HCT116 (cell line): ENCODE results near the gene KCNC2. TPM values are rescaled to one million over a fixed set of nuclear protein-coding genes. Genes with fewer than 3 reads are reported as not detected.
A peak's percentile ranks its signal among the peaks of the same experiment; 100 is the strongest.

ENCODE experiments used
- ATAC-seq: fragments of 200-7000 bp; cut with Tn5 transposase; 2 replicates; pipeline ENCODE4 v1.9.1; 2020; ENCODE audit warnings: mild to moderate bottlenecking, moderate library complexity
- Bru-seq: library from RNA; stranded (reverse); fragments of 400-500 nt; gene quantifications from one replicate; lab custom pipeline; 2021; lab: Mats Ljungman, UMichigan
- BruChase-seq, 2 experiments: library from RNA; stranded (reverse); fragments of 400-500 nt; gene quantifications; one replicate each; lab custom pipeline; 2021; lab: Mats Ljungman, UMichigan
- BruUV-seq: library from RNA; stranded (reverse); fragments of 400-500 nt; replicated peaks from 2 replicates; lab custom pipeline; 2021; lab: Mats Ljungman, UMichigan
- CTCF ChIA-PET: fragments of 300-600 bp; sonication (Branson Sonifier 250); formaldehyde crosslinking; loops from one replicate; lab custom pipeline; 2021; ENCODE audit warnings: antibody characterized with exemption; lab: Charles Lee
- POLR2A ChIA-PET: fragments of 300-600, 350-600 bp; sonication (Branson Sonifier 250); formaldehyde crosslinking; loops from one replicate; lab custom pipeline; 2021; ENCODE audit warnings: antibody characterized with exemption; lab: Charles Lee
- RAD21 ChIA-PET, 2 experiments: fragments of 300-600 bp; sonication (Branson Sonifier 250); formaldehyde crosslinking; loops; one replicate each; lab custom pipeline; 2023; ENCODE audit warnings: low total read pairs in 2 of 2; ENCODE audit not compliant: uncharacterized antibody in 2 of 2, unreplicated experiment in 2 of 2, low non-redundant PET in 1 of 2; lab: Charles Lee
- DNase-seq: peaks from one replicate; pipeline ENCODE4 v3.0.0-alpha.2; 2010; ENCODE audit warnings: low read depth, low spot score
- H2AFZ ChIP-seq: fragments of 200-600 bp; shearing (Covaris generic), sonication (generic); 2 replicates; pipeline ENCODE4 v1.6.1; 2017; ENCODE audit warnings: low read depth, mixed run types, mixed read lengths, antibody characterized with exemption, low read length; ENCODE audit not compliant: poor library complexity, severe bottlenecking
- H3K27ac ChIP-seq: 2 replicates; pipeline ENCODE4 v1.5.1; 2012; ENCODE audit warnings: low read depth, low read length
- H3K27me3 ChIP-seq: fragments of 200-600 bp; sonication (generic); 2 replicates; pipeline ENCODE4 v1.6.1; 2016; ENCODE audit warnings: mixed run types, low read length, mixed read lengths; ENCODE audit not compliant: insufficient read depth
- H3K36me3 ChIP-seq, 2 experiments: fragments of 200-500 bp in 1 of 2; fragments of 200-600 bp in 1 of 2; sonication (Bioruptor generic) in 1 of 2; sonication (generic) in 1 of 2; 2 replicates each; pipeline versions ENCODE4 v1.5.1 to v1.6.1; 2014 to 2016; ENCODE audit warnings: low read length in 2 of 2, inconsistent platforms in 1 of 2, mixed read lengths in 1 of 2, mixed run types in 1 of 2; ENCODE audit not compliant: insufficient read depth in 2 of 2, control insufficient read depth in 1 of 2
- H3K4me1 ChIP-seq, 2 experiments: fragments of 200-600 bp in 1 of 2; sonication (generic) in 1 of 2; 2 replicates each; pipeline versions ENCODE4 v1.5.1 to v1.6.1; 2012 to 2017; ENCODE audit warnings: low read length in 2 of 2, inconsistent platforms in 1 of 2, mild to moderate bottlenecking in 1 of 2, mixed read lengths in 1 of 2, mixed run types in 1 of 2, moderate library complexity in 1 of 2; ENCODE audit not compliant: insufficient read depth in 2 of 2, control insufficient read depth in 1 of 2
- H3K4me2 ChIP-seq: fragments of 200-600 bp; sonication (generic); 2 replicates; pipeline ENCODE4 v1.6.1; 2017; ENCODE audit warnings: mixed run types, low read length, mixed read lengths
- H3K4me3 ChIP-seq, 2 experiments: fragments of 200-600 bp in 1 of 2; sonication (generic) in 1 of 2; replicated peaks in 1 of 2; 2 replicates each; pipeline ENCODE4 v1.5.1; 2011 to 2016; ENCODE audit warnings: low read length in 2 of 2, control low read depth in 1 of 2, low read depth in 1 of 2, mild to moderate bottlenecking in 1 of 2, mixed read lengths in 1 of 2, mixed run types in 1 of 2
- H3K79me2 ChIP-seq: fragments of 200-600 bp; sonication (generic); 2 replicates; pipeline ENCODE4 v1.6.1; 2017; ENCODE audit warnings: mild to moderate bottlenecking, mixed run types, low read length, moderate library complexity, mixed read lengths; ENCODE audit not compliant: insufficient read depth
- H3K9ac ChIP-seq: fragments of 200-600 bp; sonication (generic); 2 replicates; pipeline ENCODE4 v1.6.1; 2016; ENCODE audit warnings: low read length, mixed read lengths
- H3K9me2 ChIP-seq: fragments of 200-600 bp; sonication (generic), shearing (Covaris generic); 2 replicates; pipeline ENCODE4 v1.6.1; 2017; ENCODE audit warnings: mixed run types, mild to moderate bottlenecking, moderate library complexity; ENCODE audit not compliant: insufficient read depth
- H3K9me3 ChIP-seq, 2 experiments: fragments of 200-500 bp in 1 of 2; fragments of 200-600 bp in 1 of 2; sonication (Bioruptor generic) in 1 of 2; sonication (generic) in 1 of 2; 2 replicates each; pipeline ENCODE4 v1.6.1; 2014 to 2017; ENCODE audit warnings: low read length in 2 of 2, mixed read lengths in 2 of 2, inconsistent platforms in 1 of 2, low read depth in 1 of 2, mild to moderate bottlenecking in 1 of 2, mixed run types in 1 of 2, moderate library complexity in 1 of 2; ENCODE audit not compliant: control insufficient read depth in 1 of 2, insufficient read depth in 1 of 2
- H4K20me1 ChIP-seq: fragments of 200-600 bp; sonication (generic), shearing (Covaris generic); 2 replicates; pipeline ENCODE4 v1.6.1; 2017; ENCODE audit warnings: mixed run types, mild to moderate bottlenecking, moderate library complexity; ENCODE audit not compliant: insufficient read depth
- EGR1 ChIP-seq: IDR thresholded peaks from 2 replicates; pipeline ENCODE4 v1.6.1; 2012; ENCODE audit warnings: low read depth
- EZH2 ChIP-seq: fragments of 200-600 bp; sonication (generic); IDR thresholded peaks from 2 replicates; pipeline ENCODE4 v1.6.1; 2017; ENCODE audit warnings: antibody characterized with exemption, mixed run types
- REST ChIP-seq: IDR thresholded peaks from 2 replicates; pipeline ENCODE4 v1.6.1; 2012; ENCODE audit warnings: low read depth
- SIN3A ChIP-seq: IDR thresholded peaks from 2 replicates; pipeline ENCODE4 v1.6.1; 2012; ENCODE audit warnings: low read depth
- SRF ChIP-seq: IDR thresholded peaks from 2 replicates; pipeline ENCODE4 v1.6.1; 2012; ENCODE audit warnings: low read depth
- ZFX ChIP-seq: fragments of 450-650 bp; IDR thresholded peaks from 2 replicates; pipeline ENCODE4 v1.6.1; 2017
- intact Hi-C: fragments of 100-400 bp; cut with micrococcal nuclease; formaldehyde crosslinking; loops from 2 replicates; pipeline ENCODE4 v1.10.0; 2022
- long read RNA-seq: library from polyadenylated mRNA; unstranded; transcript quantifications from one replicate; pipeline ENCODE4 v2.0.0, GENCODE V29; 2021; ENCODE audit not compliant: unreplicated experiment
- polyA plus RNA-seq: library from polyadenylated mRNA; unstranded; fragments of >200 nt; gene quantifications from 2 replicates; pipeline ENCODE4 v1.2.1, GENCODE V29; 2012; ENCODE audit warnings: missing spikeins
- total RNA-seq: library from RNA; stranded (reverse); gene quantifications from one replicate; pipeline ENCODE4 v1.2.1, GENCODE V29; 2021; ENCODE audit not compliant: unreplicated experiment
- TF ChIP-seq, protein P1 (sequence below), 3 experiments: fragments of 200-600 bp in 1 of 3; sonication (generic) in 1 of 3; IDR thresholded peaks in 2 of 3; conservative IDR thresholded peaks in 1 of 3; 2 replicates each; pipeline ENCODE4 v1.5.1; 2012 to 2017; ENCODE audit warnings: low read depth in 2 of 3, low read length in 2 of 3, antibody characterized with exemption in 1 of 3, borderline replicate concordance in 1 of 3, control low read depth in 1 of 3, mild to moderate bottlenecking in 1 of 3, mixed read lengths in 1 of 3, mixed run types in 1 of 3, moderate library complexity in 1 of 3; ENCODE audit not compliant: insufficient read depth in 1 of 3

The KCNC2 gene
- not detected for total RNA-seq
- polyA plus RNA-seq, result not detected in 2 replicates
- Bru-seq, nascent RNA, result percentile 5 among the genes with signal in this experiment
- BruChase-seq, experiment 1, labeled RNA remaining after a 6-hour chase, result percentile 3 among the genes with signal in this experiment
- BruChase-seq, experiment 2, labeled RNA remaining after a 2-hour chase, result percentile 5 among the genes with signal in this experiment
- long read RNA-seq, result 0 reads

- H3K9ac ChIP-seq, result no peak within 1 kb of the TSS
- no peak within 1 kb of the TSS for H3K27ac ChIP-seq
- H3K27me3 ChIP-seq, result no peaks in the 10 kb centered on the region
- H3K9me3 ChIP-seq, result no peaks in the 10 kb centered on the region
- no peaks in the 10 kb centered on the region for H3K4me1 ChIP-seq
- DNase-seq, result no peak
- no peak within 1 kb of the TSS for H3K4me3 ChIP-seq
- BruUV-seq, result no TSS peak
- intact Hi-C loops, result no loop called here
- H3K36me3 ChIP-seq, result no peaks in the 10 kb centered on the region
- CTCF ChIA-PET, result no interaction called here
- no peak for ATAC-seq
- RAD21 ChIA-PET, result no interaction called here
- POLR2A ChIA-PET, result no interaction called here
- H3K9me2 ChIP-seq, result no peaks in the 10 kb centered on the region
- no peaks in the 10 kb centered on the region for H3K79me2 ChIP-seq
- no peak within 1 kb of the TSS for H3K4me2 ChIP-seq
- H4K20me1 ChIP-seq, result no peaks in the 10 kb centered on the region
- no peak within 1 kb of the TSS for H2AFZ ChIP-seq
- TF ChIP-seq REST (no peak), ZFX (no peak), EZH2 (no peak), EGR1 (no peak), SIN3A (no peak), SRF (no peak)
- TF ChIP-seq, protein P1, sequence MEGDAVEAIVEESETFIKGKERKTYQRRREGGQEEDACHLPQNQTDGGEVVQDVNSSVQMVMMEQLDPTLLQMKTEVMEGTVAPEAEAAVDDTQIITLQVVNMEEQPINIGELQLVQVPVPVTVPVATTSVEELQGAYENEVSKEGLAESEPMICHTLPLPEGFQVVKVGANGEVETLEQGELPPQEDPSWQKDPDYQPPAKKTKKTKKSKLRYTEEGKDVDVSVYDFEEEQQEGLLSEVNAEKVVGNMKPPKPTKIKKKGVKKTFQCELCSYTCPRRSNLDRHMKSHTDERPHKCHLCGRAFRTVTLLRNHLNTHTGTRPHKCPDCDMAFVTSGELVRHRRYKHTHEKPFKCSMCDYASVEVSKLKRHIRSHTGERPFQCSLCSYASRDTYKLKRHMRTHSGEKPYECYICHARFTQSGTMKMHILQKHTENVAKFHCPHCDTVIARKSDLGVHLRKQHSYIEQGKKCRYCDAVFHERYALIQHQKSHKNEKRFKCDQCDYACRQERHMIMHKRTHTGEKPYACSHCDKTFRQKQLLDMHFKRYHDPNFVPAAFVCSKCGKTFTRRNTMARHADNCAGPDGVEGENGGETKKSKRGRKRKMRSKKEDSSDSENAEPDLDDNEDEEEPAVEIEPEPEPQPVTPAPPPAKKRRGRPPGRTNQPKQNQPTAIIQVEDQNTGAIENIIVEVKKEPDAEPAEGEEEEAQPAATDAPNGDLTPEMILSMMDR (IDR thresholded peaks at IDR 0.05 in 2 of 3, conservative IDR thresholded peaks at IDR 0.05 in 1 of 3; ENCODE audit: borderline replicate concordance in 1 of 3, insufficient read depth in 1 of 3, low read depth in 2 of 3, low read length in 2 of 3), result no peak
Measured at GRCh38 chr12:75209812-75210138, at the start of gene KCNC2. TSS of gene KCNC2 (minus strand) at chr12:75209839.
